GM23338 (cell line): Measurements from ENCODE around the gene RAD51AP1. TPM values are rescaled to one million over a fixed set of nuclear protein-coding genes. Genes with fewer than 3 reads are reported as not detected.
A peak's percentile ranks its signal among the peaks of the same experiment; 100 is the strongest.

Source experiments
- ATAC-seq: fragments of 200-7000 bp; cut with Tn5 transposase; 3 replicates; pipeline ENCODE4 v1.9.1; 2020
- DNase-seq: peaks from one replicate; pipeline ENCODE4 v3.0.0-alpha.2; 2015; ENCODE audit warnings: low spot score
- H2AFZ ChIP-seq: fragments of 200-600 bp; sonication (generic); 2 replicates; pipeline ENCODE4 v1.8.0; 2016; ENCODE audit warnings: antibody characterized with exemption, mild to moderate bottlenecking, moderate library complexity
- H3F3A ChIP-seq: fragments of 200-600 bp; sonication (generic); replicated peaks from 2 replicates; pipeline ENCODE4 v1.8.0; 2017; ENCODE audit warnings: antibody characterized with exemption, mixed run types, low read depth
- H3K27ac ChIP-seq: fragments of 200-600 bp; sonication (generic); 2 replicates; pipeline ENCODE4 v1.6.1; 2016; ENCODE audit warnings: low read depth
- H3K27me3 ChIP-seq: fragments of 200-600 bp; sonication (generic); 2 replicates; pipeline ENCODE4 v1.8.0; 2016; ENCODE audit warnings: mild to moderate bottlenecking, mixed run types, moderate library complexity; ENCODE audit not compliant: insufficient read depth
- H3K36me3 ChIP-seq: fragments of 200-600 bp; sonication (generic); 2 replicates; pipeline ENCODE4 v1.8.0; 2016; ENCODE audit warnings: mild to moderate bottlenecking; ENCODE audit not compliant: insufficient read depth
- H3K4me1 ChIP-seq: fragments of 200-600 bp; sonication (generic); 2 replicates; pipeline ENCODE4 v1.8.0; 2016; ENCODE audit warnings: mild to moderate bottlenecking, moderate library complexity; ENCODE audit not compliant: insufficient read depth
- H3K4me2 ChIP-seq: fragments of 200-600 bp; sonication (generic); 2 replicates; pipeline ENCODE4 v1.7.1; 2017; ENCODE audit warnings: mixed run types
- H3K4me3 ChIP-seq: fragments of 200-600 bp; sonication (generic); 2 replicates; pipeline ENCODE4 v1.6.1; 2016; ENCODE audit warnings: mixed run types
- H3K79me2 ChIP-seq: fragments of 200-600 bp; sonication (generic); replicated peaks from 2 replicates; pipeline ENCODE4 v1.8.0; 2017; ENCODE audit warnings: mild to moderate bottlenecking; ENCODE audit not compliant: insufficient read depth
- H3K9me2 ChIP-seq: fragments of 200-600 bp; sonication (generic); 2 replicates; pipeline ENCODE4 v1.8.0; 2017; ENCODE audit not compliant: insufficient read depth
- H4K20me1 ChIP-seq: fragments of 200-600 bp; sonication (generic); replicated peaks from 2 replicates; pipeline ENCODE4 v1.8.0; 2017; ENCODE audit warnings: mild to moderate bottlenecking; ENCODE audit not compliant: insufficient read depth
- H3K27ac Mint-ChIP-seq: 2 replicates; pipeline ENCODE4 v1.8.0; 2020; ENCODE audit warnings: inconsistent platforms, mild to moderate bottlenecking, moderate library complexity, mixed read lengths
- H3K27me3 Mint-ChIP-seq: 3 replicates; pipeline ENCODE4 v1.8.0; 2022; ENCODE audit warnings: low read depth, mild to moderate bottlenecking, moderate library complexity, mixed read lengths, inconsistent platforms; ENCODE audit not compliant: insufficient read depth, poor library complexity
- H3K36me3 Mint-ChIP-seq: 3 replicates; pipeline ENCODE4 v1.8.0; 2021; ENCODE audit warnings: low read depth, mild to moderate bottlenecking, inconsistent platforms, moderate library complexity, mixed read lengths
- H3K4me1 Mint-ChIP-seq: 3 replicates; pipeline ENCODE4 v1.8.0; 2020; ENCODE audit warnings: mild to moderate bottlenecking, inconsistent platforms, mixed read lengths
- H3K4me3 Mint-ChIP-seq: 3 replicates; pipeline ENCODE4 v1.8.0; 2021; ENCODE audit warnings: moderate library complexity, mild to moderate bottlenecking, inconsistent platforms, mixed read lengths
- H3K9me3 Mint-ChIP-seq: 3 replicates; pipeline ENCODE4 v1.8.0; 2020; ENCODE audit warnings: moderate library complexity, mild to moderate bottlenecking, inconsistent platforms, mixed read lengths
- CREB1 ChIP-seq: fragments of 250-450 bp; sonication (Bioruptor Pico); IDR thresholded peaks from 2 replicates; pipeline ENCODE4 v1.5.0; 2020; ENCODE audit warnings: low read depth, mild to moderate bottlenecking, moderate library complexity
- ETS1 ChIP-seq: IDR thresholded peaks from 2 replicates; pipeline ENCODE4 v1.6.1; 2016; ENCODE audit warnings: antibody characterized with exemption
- EZH2 ChIP-seq: fragments of 200-600 bp; sonication (generic); IDR thresholded peaks from one replicate; pipeline ENCODE4 v1.8.0; 2017; ENCODE audit warnings: antibody characterized with exemption, mild to moderate bottlenecking, low read depth; ENCODE audit not compliant: unreplicated experiment
- EZH2phosphoT487 ChIP-seq: fragments of 200-600 bp; sonication (generic); IDR thresholded peaks from one replicate; pipeline ENCODE4 v1.8.1; 2018; ENCODE audit warnings: antibody characterized with exemption; ENCODE audit not compliant: unreplicated experiment
- JUNB ChIP-seq: IDR thresholded peaks from one replicate; pipeline ENCODE4 v1.6.1; 2016; ENCODE audit warnings: antibody characterized with exemption; ENCODE audit not compliant: unreplicated experiment
- NANOG ChIP-seq: IDR thresholded peaks from 2 replicates; pipeline ENCODE4 v1.6.1; 2016; ENCODE audit warnings: antibody characterized with exemption, borderline replicate concordance
- POLR2AphosphoS5 ChIP-seq: IDR thresholded peaks from 2 replicates; pipeline ENCODE4 v1.6.1; 2016; ENCODE audit warnings: antibody characterized with exemption, low read depth
- STAT1 ChIP-seq: IDR thresholded peaks from one replicate; pipeline ENCODE4 v1.6.1; 2016; ENCODE audit warnings: antibody characterized with exemption; ENCODE audit not compliant: unreplicated experiment
- ZNF114 ChIP-seq: fragments of 250-450 bp; sonication (Bioruptor Pico); IDR thresholded peaks from 2 replicates; pipeline ENCODE4 v1.5.0; 2020; ENCODE audit warnings: mild to moderate bottlenecking, moderate library complexity
- polyA plus RNA-seq: library from polyadenylated mRNA; unstranded; fragments of >200 nt; fragmentation: Nextera tagmentation; extraction: Ambion mirVana; gene quantifications from 2 replicates; pipeline ENCODE4 v1.2.1, GENCODE V29; 2016
- total RNA-seq: library from RNA; depleted of rRNA; stranded (reverse); fragments of >200 nt; shearing (Covaris generic); gene quantifications from 2 replicates; pipeline ENCODE4 v1.2.3, GENCODE V29; 2014
- TF ChIP-seq, protein P1 (sequence below), 2 experiments: fragments of 200-600 bp in 1 of 2; sonication (generic) in 1 of 2; conservative IDR thresholded peaks; 2 replicates each; pipeline versions ENCODE4 v1.5.1 to v1.6.1; 2016 to 2017; ENCODE audit warnings: antibody characterized with exemption in 2 of 2, low read depth in 2 of 2, mild to moderate bottlenecking in 2 of 2, moderate library complexity in 1 of 2

The RAD51AP1 gene
- total and polyA plus RNA-seq, 2 experiments from 2014 or later = 75.2 to 119 TPM

- peak overlapping the region; percentile 83 for H2AFZ ChIP-seq
- no peaks in the 10 kb centered on the region for H3K27me3 ChIP-seq
- peak overlapping the region; percentile 68 for H3K4me3 ChIP-seq
- no peaks in the 10 kb centered on the region for H3K36me3 Mint-ChIP-seq
- no peaks in the 10 kb centered on the region; the same call in 1 of the 2 replicates for H3K79me2 ChIP-seq
- no peak overlapping the region for H3K27ac ChIP-seq
- no peaks in the 10 kb centered on the region for H3K36me3 ChIP-seq
- peak overlapping the region; percentile 82 for H3K4me2 ChIP-seq
- ATAC-seq (peak; percentile 93), DNase-seq (peak; percentile 95)
- TF ChIP-seq ETS1 = peak; percentile 44; the same call in 1 of the 2 replicates
- TF ChIP-seq, protein P1, sequence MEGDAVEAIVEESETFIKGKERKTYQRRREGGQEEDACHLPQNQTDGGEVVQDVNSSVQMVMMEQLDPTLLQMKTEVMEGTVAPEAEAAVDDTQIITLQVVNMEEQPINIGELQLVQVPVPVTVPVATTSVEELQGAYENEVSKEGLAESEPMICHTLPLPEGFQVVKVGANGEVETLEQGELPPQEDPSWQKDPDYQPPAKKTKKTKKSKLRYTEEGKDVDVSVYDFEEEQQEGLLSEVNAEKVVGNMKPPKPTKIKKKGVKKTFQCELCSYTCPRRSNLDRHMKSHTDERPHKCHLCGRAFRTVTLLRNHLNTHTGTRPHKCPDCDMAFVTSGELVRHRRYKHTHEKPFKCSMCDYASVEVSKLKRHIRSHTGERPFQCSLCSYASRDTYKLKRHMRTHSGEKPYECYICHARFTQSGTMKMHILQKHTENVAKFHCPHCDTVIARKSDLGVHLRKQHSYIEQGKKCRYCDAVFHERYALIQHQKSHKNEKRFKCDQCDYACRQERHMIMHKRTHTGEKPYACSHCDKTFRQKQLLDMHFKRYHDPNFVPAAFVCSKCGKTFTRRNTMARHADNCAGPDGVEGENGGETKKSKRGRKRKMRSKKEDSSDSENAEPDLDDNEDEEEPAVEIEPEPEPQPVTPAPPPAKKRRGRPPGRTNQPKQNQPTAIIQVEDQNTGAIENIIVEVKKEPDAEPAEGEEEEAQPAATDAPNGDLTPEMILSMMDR (conservative IDR thresholded peaks at IDR 0.05; ENCODE audit: low read depth in 2 of 2) = peak; percentile 93 to 98
- TF ChIP-seq POLR2AphosphoS5 = peak; percentile 58
- no peak for TF ChIP-seq STAT1
- no peak for TF ChIP-seq EZH2phosphoT487
- TF ChIP-seq EZH2 = no peak
- H3K4me1 Mint-ChIP-seq = peaks cover 3% of the 10 kb centered on the region; the same call in 2 of the 3 replicates
- peak overlapping the region; percentile 86 for H3K27ac Mint-ChIP-seq
- no peaks in the 10 kb centered on the region for H3K9me3 Mint-ChIP-seq
- no peaks in the 10 kb centered on the region for H4K20me1 ChIP-seq
- H3K9me2 ChIP-seq = peaks cover 3% of the 10 kb centered on the region; the same call in 1 of the 2 replicates
- peak overlapping the region; percentile 97 for H3K4me3 Mint-ChIP-seq
- peaks cover 9% of the 10 kb centered on the region for H3K27me3 Mint-ChIP-seq
- no peaks in the 10 kb centered on the region for H3F3A ChIP-seq
- H3K4me1 ChIP-seq = no peaks in the 10 kb centered on the region
Measured at GRCh38 chr12:4604684-4605193, 66.0 kb downstream of the RAD51AP1 start.

GRCh38 chr12:4607056-4607455, 68.4 kb downstream of the RAD51AP1 start:
- H3K27me3 Mint-ChIP-seq = peaks cover 9% of the 10 kb centered on the region
- H3K27me3 ChIP-seq = no peaks in the 10 kb centered on the region
- H3K4me1 ChIP-seq = no peaks in the 10 kb centered on the region; the same call in 1 of the 2 replicates
- H4K20me1 ChIP-seq = no peaks in the 10 kb centered on the region
- no peak overlapping the region for H2AFZ ChIP-seq
- no peak overlapping the region for H3K4me2 ChIP-seq
- no peak overlapping the region for H3K4me3 Mint-ChIP-seq
- no peak overlapping the region for H3K27ac Mint-ChIP-seq
- no peak overlapping the region for H3K27ac ChIP-seq
- peaks cover 3% of the 10 kb centered on the region; the same call in 1 of the 2 replicates for H3K9me2 ChIP-seq
- no peaks in the 10 kb centered on the region for H3K36me3 ChIP-seq
- H3K4me1 Mint-ChIP-seq = peaks cover 8% of the 10 kb centered on the region; the same call in 2 of the 3 replicates
- no peak for DNase-seq
- no peaks in the 10 kb centered on the region for H3F3A ChIP-seq
- no peak overlapping the region for H3K4me3 ChIP-seq
- no peaks in the 10 kb centered on the region for H3K36me3 Mint-ChIP-seq
- H3K79me2 ChIP-seq = no peaks in the 10 kb centered on the region; the same call in 1 of the 2 replicates
- no peak for ATAC-seq
- no peaks in the 10 kb centered on the region for H3K9me3 Mint-ChIP-seq
- TF ChIP-seq EZH2phosphoT487 = no peak
- TF ChIP-seq ZNF114 (CRISPR knock-in tag) = no peak
- TF ChIP-seq NANOG = no peak
- TF ChIP-seq EZH2 = no peak
- TF ChIP-seq, protein P1 (conservative IDR thresholded peaks at IDR 0.05; ENCODE audit: low read depth in 2 of 2) = no peak
- TF ChIP-seq CREB1 (CRISPR knock-in tag) = no peak
- no peak for TF ChIP-seq JUNB
